Stimulated activated CD8-positive, alpha-beta memory T cell treated with anti-CD3 and anti-CD28 coated beads, Interleukin-12 subunit alpha, Interleukin-12 subunit beta, amount 100 ng/mL, for 1 hour (primary cell): ENCODE measurements around the gene RSPO1.
"Not testable (repeated sequence)": the region's sequence is repeated elsewhere in the genome, so short reads cannot be mapped to it uniquely, and the experiment has no call there.

Experiments
- DNase-seq: peaks from one replicate; pipeline ENCODE4 v3.0.0-alpha.2; 2020; ENCODE audit warnings: low read depth

The RSPO1 gene, protein sequence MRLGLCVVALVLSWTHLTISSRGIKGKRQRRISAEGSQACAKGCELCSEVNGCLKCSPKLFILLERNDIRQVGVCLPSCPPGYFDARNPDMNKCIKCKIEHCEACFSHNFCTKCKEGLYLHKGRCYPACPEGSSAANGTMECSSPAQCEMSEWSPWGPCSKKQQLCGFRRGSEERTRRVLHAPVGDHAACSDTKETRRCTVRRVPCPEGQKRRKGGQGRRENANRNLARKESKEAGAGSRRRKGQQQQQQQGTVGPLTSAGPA

GRCh38 chr1:37634244-37634991 is at the start of gene RSPO1:
Gene RSPO1, minus strand, starts transcription at chr1:37634892. Its CDS starts 5,231 bp downstream, at chr1:37629661.
- no peak for DNase-seq

- DNase-seq, result not testable (repeated sequence)
Measured at GRCh38 chr1:37684182-37684581, 49.5 kb upstream of the RSPO1 start.

GRCh38 chr1:37682334-37682987 is 47.8 kb upstream of the RSPO1 start:
- peak; percentile 72 for DNase-seq

DNA sequence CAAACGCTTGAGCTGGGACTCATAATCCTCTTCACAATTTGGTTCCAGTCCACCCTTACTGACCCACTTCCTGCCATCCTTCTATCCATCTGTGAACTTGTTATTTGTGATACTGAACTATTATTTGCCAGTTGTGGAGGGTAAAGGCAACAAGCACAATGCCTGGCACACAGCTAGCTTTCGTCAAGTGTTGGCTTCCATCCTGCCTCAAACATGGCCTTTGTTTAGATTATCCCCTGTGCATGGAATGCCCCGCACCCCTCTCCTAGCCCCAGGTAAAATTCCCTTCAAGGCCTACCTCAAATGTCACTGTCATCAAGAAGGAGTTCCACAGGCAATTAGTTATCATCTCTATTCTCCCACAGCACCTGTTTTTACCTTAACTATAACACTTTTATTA is 46.2 kb upstream of the RSPO1 start:
- DNase-seq, result no peak

DNA sequence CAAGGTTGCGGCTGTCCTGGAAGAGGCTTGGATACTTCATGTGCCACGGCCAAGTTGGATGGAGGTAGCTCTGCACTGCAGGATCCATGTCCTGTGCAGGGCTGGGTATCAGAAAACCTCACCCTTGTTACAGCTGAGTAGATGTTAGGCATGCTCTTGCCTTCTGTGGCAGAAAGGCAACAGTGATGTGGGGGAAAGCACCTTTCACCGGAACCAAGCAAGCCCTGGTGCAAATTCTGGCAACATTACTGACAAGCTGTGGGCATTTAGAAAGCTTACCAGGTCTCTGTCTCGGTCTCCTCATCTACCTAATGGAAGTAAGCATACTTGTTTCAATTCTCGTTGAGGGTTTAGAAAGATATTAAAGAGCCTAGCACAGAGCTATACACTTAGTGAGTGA is 43.1 kb upstream of the RSPO1 start:
- no peak for DNase-seq

- DNase-seq, result no peak
Measured at GRCh38 chr1:37677143-37677439, 42.4 kb upstream of the RSPO1 start.

DNA sequence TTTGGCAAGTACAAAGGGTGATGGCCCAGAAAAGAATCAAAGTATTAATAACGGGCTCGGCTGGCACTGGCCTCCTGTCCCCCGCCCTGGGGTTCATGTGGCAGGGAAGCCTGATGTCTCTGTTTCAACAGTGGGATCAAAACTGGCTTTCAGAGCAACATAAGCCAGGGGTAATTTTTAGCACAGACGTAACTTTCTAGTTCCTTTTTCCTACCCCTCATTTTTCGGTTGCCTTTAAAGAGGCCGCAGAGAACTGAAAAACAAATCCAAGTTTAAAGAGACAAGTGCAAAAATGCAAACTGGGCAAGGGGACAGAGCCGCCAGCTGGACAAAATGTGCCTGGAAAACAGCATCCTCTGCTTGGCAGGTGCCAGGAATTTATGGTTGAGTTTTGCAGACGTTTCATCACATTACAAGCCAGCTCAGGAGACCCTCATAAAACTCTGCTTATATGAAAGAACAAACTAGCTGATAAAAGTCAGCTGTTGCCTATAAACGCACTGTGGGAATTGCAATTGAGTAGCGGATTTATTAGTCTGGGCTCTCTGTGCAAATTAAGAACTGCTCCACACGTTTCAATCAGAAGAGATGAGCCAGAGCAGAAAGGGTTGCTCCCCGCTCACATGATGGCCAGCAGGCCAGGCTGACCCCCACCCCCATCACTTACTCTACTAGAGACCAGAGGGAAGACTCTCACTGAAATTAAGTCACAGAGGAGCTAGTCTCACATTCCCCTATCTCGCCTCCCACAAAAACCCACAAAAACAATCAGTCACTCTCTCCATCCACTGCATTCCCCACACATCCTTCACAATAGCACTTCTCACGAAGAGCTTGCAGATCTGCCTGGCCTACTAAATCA is 41.8 kb upstream of the RSPO1 start:
- DNase-seq, result no peak

GRCh38 chr1:37673920-37674319 is 39.2 kb upstream of the RSPO1 start:
- DNase-seq, result peak; percentile 29

DNA sequence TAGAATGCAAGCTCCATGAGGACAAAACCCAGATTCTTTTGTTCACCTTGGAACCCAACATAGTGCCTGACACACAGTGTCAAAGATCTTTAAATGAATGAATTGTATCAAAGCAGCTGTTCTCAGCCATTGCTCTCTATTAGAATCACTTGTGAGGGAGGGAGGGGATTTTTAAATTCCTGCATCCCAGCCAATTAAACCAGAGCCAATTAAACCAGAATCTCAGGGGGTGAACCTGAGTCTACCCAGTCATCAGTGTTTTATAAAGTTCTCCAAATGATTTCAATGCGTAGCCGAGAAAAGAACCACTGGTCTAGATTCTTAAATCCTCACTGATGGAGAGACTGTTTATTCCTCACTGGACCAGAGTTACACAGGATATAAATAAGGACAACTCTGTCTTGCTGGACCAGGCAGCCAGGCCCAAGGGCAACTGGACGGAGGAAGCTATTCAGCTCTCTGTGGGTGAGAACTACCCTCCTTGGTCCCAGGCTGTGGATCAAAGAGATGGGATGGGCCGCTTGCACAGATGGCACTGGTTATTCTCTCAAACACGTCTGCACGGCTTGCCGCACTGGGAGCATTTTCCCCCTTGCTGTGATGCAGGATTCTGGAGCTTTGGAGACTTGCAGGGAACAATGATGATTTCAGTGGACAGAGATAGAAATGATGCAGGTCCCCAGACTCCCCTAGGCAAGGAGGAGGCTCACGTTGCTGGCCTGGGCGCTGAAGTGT is 37.6 kb upstream of the RSPO1 start:
- no peak for DNase-seq

- no peak for DNase-seq
Measured at GRCh38 chr1:37671261-37671660, 36.6 kb upstream of the RSPO1 start.

GRCh38 chr1:37670133-37670532 is 35.4 kb upstream of the RSPO1 start:
- no peak for DNase-seq

DNA sequence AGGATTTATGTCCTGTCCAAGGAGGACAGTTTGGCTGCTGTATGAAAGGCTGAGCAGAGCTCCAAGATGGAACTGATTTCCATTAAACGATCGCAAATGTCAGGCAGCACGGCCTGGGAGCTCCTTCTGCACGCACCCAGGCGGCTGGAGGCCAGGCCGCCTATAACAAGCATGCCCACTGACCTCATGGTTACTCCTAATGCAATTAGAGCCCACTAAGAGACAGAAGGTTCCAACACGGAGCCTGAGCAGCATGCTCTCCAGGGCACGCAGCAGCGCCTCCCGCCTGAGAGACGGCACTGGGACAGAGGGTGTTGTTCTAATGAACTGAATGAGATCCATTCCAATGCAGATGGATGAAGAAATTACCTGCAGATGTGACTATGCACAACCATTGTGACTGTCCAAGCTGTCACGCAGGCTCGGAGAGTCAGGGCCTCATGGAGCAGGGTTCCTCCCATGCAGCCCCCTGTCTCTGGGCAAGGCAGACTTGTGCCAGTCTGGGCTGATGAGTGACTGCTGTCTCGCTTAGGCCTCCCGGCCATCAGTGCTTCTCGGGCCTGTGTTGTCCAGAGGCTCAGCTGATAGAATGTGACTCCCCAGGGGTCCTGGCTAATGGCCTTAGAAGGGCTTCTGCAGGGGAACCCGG is 32.5 kb upstream of the RSPO1 start:
- DNase-seq, result no peak

DNA sequence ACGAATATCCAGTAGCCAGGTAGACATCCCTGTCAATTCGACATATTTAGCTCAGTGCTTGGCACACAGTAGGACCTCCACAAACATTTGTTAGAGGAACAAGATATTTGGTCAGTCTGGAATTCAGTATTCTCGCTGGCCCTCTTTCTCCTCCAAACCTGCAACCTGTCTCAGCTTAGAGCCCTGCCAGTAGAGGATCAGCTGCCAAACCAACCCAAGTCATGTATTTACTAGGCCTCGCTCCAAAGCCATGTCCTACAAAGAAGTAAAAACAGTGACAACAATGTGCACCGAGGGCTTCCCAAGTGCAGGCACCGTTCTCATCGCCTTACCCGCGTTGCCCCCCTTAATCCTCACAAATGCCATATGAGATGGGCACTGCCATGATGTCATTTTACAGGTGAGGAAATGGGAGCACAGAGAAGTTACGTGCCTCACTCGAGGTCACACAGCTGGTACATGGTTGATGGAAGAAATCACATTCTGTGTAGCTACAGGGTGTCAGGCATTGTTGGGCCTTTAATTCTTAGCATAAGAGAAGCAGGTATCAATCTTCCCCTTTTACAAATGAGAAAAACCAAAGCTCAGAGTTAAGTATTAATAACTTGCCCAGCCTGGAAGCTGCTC is 31.7 kb upstream of the RSPO1 start:
- DNase-seq, result no peak

- DNase-seq, result no peak
Measured at GRCh38 chr1:37663426-37664000, 28.8 kb upstream of the RSPO1 start.

- DNase-seq, result no peak
Measured at GRCh38 chr1:37662031-37662755, 27.5 kb upstream of the RSPO1 start.

- DNase-seq, result no peak
Measured at GRCh38 chr1:37661401-37661800, 26.7 kb upstream of the RSPO1 start.

DNA sequence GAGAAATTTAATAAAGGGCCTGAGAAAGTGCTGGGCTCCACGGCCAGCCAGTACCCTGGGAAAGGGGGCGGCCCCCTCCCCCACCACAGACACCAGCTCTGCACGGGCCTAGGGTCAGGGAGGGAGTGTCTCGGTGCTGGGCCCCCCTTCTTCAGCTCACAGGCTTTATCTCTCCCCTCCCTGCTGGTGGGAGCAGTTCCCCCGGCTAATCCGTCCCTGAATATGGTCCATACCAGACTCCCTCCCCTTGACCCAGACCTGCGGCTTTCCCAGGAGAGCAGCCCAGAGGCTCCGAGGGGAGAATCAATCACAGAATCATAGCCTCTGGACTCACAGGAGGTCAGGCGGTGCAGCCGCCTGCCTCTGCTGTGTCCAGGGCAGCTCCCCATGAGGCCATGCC is 26.0 kb upstream of the RSPO1 start:
- DNase-seq, result no peak

DNA sequence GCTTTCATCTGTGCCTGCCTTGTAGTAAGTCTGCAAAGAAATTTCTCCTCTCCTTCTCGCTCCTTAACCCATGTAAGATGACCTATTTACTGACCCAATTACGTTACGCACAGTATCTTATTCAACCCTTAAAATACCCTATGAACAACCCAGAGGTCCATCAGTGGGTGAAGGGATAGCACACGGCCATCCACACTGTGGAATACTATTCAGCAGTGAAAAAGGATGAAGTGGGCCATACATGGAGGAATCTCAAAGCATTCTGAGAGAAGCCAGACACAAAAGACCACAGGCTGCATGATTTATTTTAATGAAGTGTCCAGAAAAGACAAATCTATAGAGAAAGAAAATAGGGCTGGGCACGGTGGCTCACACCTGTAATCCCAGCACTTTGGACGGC is 23.8 kb upstream of the RSPO1 start:
- no peak for DNase-seq

- no peak for DNase-seq
Measured at GRCh38 chr1:37657620-37658412, 23.1 kb upstream of the RSPO1 start.
